ENCODE measurements around the gene ADORA2B.
"Not testable (repeated sequence)": the region's sequence is repeated elsewhere in the genome, so short reads cannot be mapped to it uniquely, and the experiment has no call there.

The ADORA2B gene

GRCh38 chr17:15957206-15957605 lies 12.3 kb downstream of the ADORA2B start:
- no peak for DNase-seq

DNA sequence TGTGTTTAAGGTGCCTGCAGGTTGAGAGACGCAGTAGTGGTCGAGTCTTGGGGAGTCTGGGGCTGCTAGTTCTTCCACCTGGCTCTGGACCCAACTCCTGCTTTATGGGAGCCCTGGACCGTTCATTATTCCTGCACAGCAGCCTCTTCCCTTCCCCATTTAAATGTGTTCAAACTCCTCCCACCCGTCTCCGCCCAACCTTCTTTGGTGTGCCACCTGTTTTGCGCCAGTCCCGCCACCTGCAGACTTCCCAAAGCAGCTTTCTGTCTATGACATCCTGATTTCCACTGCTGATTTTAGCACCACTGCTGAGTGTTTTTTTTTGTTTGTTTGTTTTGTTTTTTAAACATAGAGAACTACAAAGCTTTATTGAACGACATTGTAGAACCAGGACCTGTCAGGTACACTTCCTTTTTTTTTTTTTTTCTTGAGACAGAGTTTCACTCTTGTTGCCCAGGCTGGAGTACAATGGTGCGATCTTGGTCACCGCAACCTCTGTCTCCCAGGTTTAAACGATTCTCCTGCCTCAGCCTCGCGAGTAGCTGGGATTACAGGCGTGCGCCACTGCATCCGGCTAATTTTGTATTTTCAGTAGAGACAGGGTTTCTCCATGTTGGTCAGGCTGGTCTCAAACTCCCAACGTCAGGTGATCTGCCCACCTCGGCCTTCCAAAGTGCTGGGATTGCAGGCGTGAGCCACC lies 12.8 kb downstream of the ADORA2B start:
- DNase-seq = no peak

GRCh38 chr17:15958484-15958854 lies 13.5 kb downstream of the ADORA2B start:
- no peak for DNase-seq

GRCh38 chr17:15963670-15964110 lies 18.8 kb downstream of the ADORA2B start:
- no peak for DNase-seq

DNA sequence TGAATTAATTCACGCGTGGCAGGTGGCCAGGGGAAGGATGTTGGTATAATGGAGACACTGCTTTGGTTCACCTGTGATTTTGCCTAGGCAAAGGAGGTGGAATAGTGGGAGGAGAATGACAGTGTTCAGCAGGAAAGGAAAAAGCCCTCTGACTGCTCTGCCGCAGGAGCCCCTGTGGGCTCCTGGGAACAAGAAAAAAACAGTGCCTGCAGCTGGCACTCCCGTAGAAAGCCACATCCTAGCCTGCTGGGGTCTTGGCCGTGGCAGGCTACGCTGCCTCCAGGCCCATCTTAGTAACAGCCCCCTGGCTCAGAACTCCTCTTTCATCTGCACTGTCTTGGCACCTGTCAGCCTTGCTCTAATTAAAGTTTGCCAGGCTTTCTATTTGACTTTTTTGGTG lies 20.6 kb downstream of the ADORA2B start:
- DNase-seq = no peak

- no peak for DNase-seq
Observed at GRCh38 chr17:15966183-15966878, 21.4 kb downstream of the ADORA2B start.

DNA sequence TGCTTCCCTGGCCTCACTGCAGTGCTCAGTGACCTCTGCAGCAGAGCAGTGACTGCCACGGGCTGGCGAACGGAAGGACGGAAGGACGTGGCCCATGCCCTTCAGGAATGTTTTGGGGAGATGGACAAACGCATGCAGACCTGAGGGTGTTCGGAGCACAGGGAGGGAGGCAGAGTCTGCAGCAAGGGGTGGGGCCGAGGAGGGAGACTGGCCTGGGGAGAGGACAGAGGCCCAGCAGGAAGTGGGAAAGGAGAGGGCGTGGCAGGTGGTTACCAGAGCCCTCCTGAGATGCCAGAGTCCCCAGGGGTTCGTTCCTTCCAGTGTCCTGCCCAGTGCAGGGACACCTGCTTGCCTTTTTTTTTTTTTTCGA lies 21.9 kb downstream of the ADORA2B start:
- no peak for DNase-seq

GRCh38 chr17:15967706-15968399 lies 22.9 kb downstream of the ADORA2B start:
- DNase-seq = no peak

DNA sequence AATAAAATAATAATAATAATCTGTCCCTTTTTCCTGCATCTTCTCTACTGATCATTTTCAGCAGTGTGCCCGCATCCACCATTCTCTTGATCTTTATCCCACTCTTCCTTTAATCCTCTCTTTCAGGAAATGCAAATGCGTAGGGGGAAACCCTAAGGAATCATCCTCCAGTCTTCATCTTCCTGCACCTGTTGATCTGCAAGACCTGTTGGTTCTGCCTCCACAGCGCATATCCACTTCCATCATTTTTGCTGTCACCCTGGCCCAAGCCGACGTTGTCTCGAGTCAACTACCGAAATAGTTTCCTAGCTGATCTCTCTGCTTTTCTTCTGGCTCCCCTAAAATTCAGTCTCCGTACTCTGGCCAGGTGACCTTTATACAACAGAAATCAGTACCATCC lies 24.5 kb downstream of the ADORA2B start:
- DNase-seq = no peak

- no peak for DNase-seq
Observed at GRCh38 chr17:15970500-15970899, 25.6 kb downstream of the ADORA2B start.

DNA sequence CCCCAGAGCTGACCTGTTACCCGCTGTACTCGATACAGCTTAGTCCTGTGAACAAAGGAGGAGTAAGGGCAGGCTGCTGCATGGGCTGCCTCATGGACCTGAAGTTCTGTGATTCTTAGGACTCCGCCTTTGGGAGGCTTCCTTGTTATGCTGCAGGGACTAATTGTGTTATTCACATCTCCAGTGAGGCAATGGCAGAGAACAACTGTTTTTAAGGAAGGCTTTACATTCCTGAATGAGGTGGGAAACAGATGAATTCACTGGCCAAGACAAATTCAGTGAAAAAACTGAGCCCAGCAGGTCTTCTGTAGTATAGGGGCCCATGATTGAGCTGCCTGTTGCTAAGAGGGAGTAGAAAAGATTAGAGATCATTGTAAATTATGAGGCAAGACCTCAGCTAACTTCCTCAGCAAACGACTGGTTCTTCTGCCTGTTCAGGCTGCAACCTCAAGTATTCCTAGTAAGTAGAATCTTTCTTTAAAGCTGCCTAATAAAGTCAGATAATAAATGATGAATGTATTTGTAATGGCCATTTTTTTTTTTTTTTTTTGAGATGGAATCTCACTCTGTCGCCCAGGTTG lies 26.3 kb downstream of the ADORA2B start:
- no peak for DNase-seq

GRCh38 chr17:15971882-15972281 lies 27.0 kb downstream of the ADORA2B start:
- DNase-seq = no peak

GRCh38 chr17:15972497-15972951 lies 27.6 kb downstream of the ADORA2B start:
- DNase-seq = no peak

- no peak for DNase-seq
Observed at GRCh38 chr17:15973016-15973415, 28.1 kb downstream of the ADORA2B start.

DNA sequence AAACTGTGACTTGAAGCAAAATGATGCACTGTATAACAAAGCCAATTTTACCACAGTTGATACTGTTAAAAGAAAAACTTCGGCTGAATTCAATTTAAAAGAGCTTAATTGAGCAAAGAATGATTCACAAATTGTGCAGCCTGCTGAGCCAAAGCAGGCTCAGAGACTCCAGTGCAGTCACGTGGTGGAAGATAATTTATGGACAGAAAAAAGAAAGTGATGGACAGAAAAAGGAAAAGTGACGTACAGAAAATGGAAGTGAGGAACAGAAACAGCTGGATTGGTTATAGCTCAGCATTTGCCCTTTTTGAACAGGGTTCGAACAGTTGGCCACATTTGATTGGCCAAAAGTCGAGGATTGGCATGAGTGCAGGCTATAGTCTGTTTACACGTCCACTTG lies 28.9 kb downstream of the ADORA2B start:
- DNase-seq = no peak

- DNase-seq = no peak
Observed at GRCh38 chr17:15977894-15978293, 33.0 kb downstream of the ADORA2B start.

DNA sequence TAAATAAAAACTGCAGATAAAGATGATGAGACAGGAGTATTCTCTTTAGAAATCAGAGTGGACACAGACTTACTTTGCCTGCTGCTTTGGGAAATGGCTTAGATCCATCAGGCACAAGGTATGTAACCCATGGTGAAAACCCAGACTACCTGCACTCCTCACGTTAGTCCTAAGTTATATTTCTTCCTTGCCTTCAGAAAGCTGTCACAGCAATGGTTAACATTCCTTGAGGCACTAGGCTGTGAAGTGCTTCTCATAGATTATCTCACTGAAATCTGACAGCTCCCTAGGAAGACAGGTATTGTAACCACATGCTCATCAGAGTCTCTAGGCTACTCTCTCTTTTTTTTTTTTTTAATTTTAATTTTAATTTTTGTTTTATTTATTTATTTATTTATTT lies 33.7 kb downstream of the ADORA2B start:
- DNase-seq = no peak

DNA sequence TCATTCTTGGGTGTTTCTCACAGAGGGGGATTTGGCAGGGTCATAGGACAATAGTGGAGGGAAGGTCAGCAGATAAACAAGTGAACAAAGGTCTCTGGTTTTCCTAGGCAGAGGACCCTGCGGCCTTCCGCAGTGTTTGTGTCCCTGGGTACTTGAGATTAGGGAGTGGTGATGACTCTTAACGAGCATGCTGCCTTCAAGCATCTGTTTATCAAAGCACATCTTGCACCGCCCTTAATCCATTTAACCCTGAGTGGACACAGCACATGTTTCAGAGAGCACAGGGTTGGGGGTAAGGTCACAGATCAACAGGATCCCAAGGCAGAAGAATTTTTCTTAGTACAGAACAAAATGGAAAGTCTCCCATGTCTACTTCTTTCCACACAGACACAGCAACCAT lies 34.1 kb downstream of the ADORA2B start:
- not testable (repeated sequence) for DNase-seq

- no peak for DNase-seq
Observed at GRCh38 chr17:15981208-15981607, 36.3 kb downstream of the ADORA2B start.

GRCh38 chr17:15981646-15982580 lies 37.0 kb downstream of the ADORA2B start:
- no peak for DNase-seq

GRCh38 chr17:15996322-15996721 lies 51.4 kb downstream of the ADORA2B start:
- DNase-seq = no peak

GRCh38 chr17:15998031-15998562 lies 53.2 kb downstream of the ADORA2B start:
- no peak for DNase-seq
